Duodenal mucosa (tissue), 2 donors: ENCODE data around the gene BTBD19.
"Not testable (repeated sequence)": the region's sequence is repeated elsewhere in the genome, so short reads cannot be mapped to it uniquely, and the experiment has no call there.

Experiments used
- H3K27ac ChIP-seq: one replicate; pipeline ENCODE4 v1.7.0; 2013; ENCODE audit warnings: low read depth, low read length
- H3K27me3 ChIP-seq, 2 donors: one replicate each; pipeline ENCODE4 v1.7.0; 2013; ENCODE audit warnings: low read length in 2 of 2, control low read depth in 1 of 2; ENCODE audit not compliant: insufficient read depth in 2 of 2, control insufficient read depth in 1 of 2
- H3K36me3 ChIP-seq, 2 donors: one replicate each; pipeline ENCODE4 v1.7.0; 2013; ENCODE audit warnings: low read length in 2 of 2, control low read depth in 1 of 2; ENCODE audit not compliant: insufficient read depth in 2 of 2, control insufficient read depth in 1 of 2
- H3K4me1 ChIP-seq, 2 donors: one replicate each; pipeline ENCODE4 v1.7.0; 2013; ENCODE audit warnings: low read length in 2 of 2, control low read depth in 1 of 2; ENCODE audit not compliant: insufficient read depth in 2 of 2, control insufficient read depth in 1 of 2
- H3K4me3 ChIP-seq, 2 donors: one replicate each; pipeline ENCODE4 v1.7.0; 2013; ENCODE audit warnings: low read length in 2 of 2, low read depth in 1 of 2
- H3K9ac ChIP-seq, 2 donors: one replicate each; pipeline ENCODE4 v1.7.0; 2013; ENCODE audit warnings: low read length in 2 of 2, low read depth in 1 of 2
- H3K9me3 ChIP-seq, 2 donors: one replicate each; pipeline ENCODE4 v1.7.0; 2013; ENCODE audit warnings: low read length in 2 of 2, control low read depth in 1 of 2; ENCODE audit not compliant: control insufficient read depth in 1 of 2

Gene BTBD19

GRCh38 chr1:44788120-44788860, 20.0 kb upstream of the BTBD19 start, which contains the start of gene BEST4:
BEST4 (minus strand) TSS chr1:44788170; CDS start chr1:44787705, 465 bp downstream.
- H3K27ac ChIP-seq: no peak within 1 kb of the TSS
- no peak within 1 kb of the TSS for H3K4me3 ChIP-seq
- no peaks in the 10 kb centered on the region for H3K9me3 ChIP-seq
- H3K4me1 ChIP-seq: peaks cover 16 to 27% of the 10 kb centered on the region in 2 donors
- no peaks in the 10 kb centered on the region for H3K36me3 ChIP-seq
- H3K27me3 ChIP-seq: no peaks in the 10 kb centered on the region
- H3K9ac ChIP-seq: no peak within 1 kb of the TSS

GRCh38 chr1:44790968-44791801, 17.1 kb upstream of the BTBD19 start:
- Histone ChIP-seq H3K27ac (no peak overlapping the region), H3K36me3 (no peaks in the 10 kb centered on the region), H3K4me1 (peaks cover 4 to 10% of the 10 kb centered on the region in 2 donors), H3K9me3 (no peaks in the 10 kb centered on the region), H3K27me3 (no peaks in the 10 kb centered on the region), H3K4me3 (no peak overlapping the region), H3K9ac (no peak overlapping the region)

GRCh38 chr1:44792736-44793502, 15.4 kb upstream of the BTBD19 start:
- no peak overlapping the region for H3K27ac ChIP-seq
- no peaks in the 10 kb centered on the region for H3K27me3 ChIP-seq
- no peaks in the 10 kb centered on the region for H3K9me3 ChIP-seq
- no peak overlapping the region for H3K4me3 ChIP-seq
- H3K9ac ChIP-seq: no peak overlapping the region
- H3K4me1 ChIP-seq: peaks cover 0 to 4% of the 10 kb centered on the region in 2 donors
- no peaks in the 10 kb centered on the region for H3K36me3 ChIP-seq

GRCh38 chr1:44797886-44798285, 10.4 kb upstream of the BTBD19 start:
- not testable (repeated sequence) for H3K27ac ChIP-seq, H3K9me3 ChIP-seq, H3K36me3 ChIP-seq, H3K4me3 ChIP-seq, H3K9ac ChIP-seq, H3K27me3 ChIP-seq
- peaks cover 15 to 23% of the 10 kb centered on the region in 2 donors for H3K4me1 ChIP-seq

- H3K27ac ChIP-seq: no peak overlapping the region
- no peaks in the 10 kb centered on the region for H3K27me3 ChIP-seq
- H3K9ac ChIP-seq: no peak overlapping the region
- peaks cover 13% of the 10 kb centered on the region in 2 donors for H3K36me3 ChIP-seq
- no peaks in the 10 kb centered on the region for H3K9me3 ChIP-seq
- H3K4me1 ChIP-seq: peaks cover 18 to 23% of the 10 kb centered on the region in 2 donors
- H3K4me3 ChIP-seq: no peak overlapping the region
These were observed 9.6 kb upstream of the BTBD19 start for GRCh38 chr1:44798481-44799365.

GRCh38 chr1:44799770-44800584, 8.3 kb upstream of the BTBD19 start, which contains the start of gene PLK3:
PLK3 (plus strand) TSS chr1:44800377; CDS start chr1:44800464, 87 bp downstream.
- Histone ChIP-seq H3K4me3 (peak within 1 kb of the TSS; percentile 71 to 73), H3K36me3 (peaks cover 13 to 25% of the 10 kb centered on the region in 2 donors), H3K27ac (peak within 1 kb of the TSS; percentile 96), H3K27me3 (no peaks in the 10 kb centered on the region), H3K9ac (peak within 1 kb of the TSS; percentile 81 to 87), H3K4me1 (peaks cover 18 to 23% of the 10 kb centered on the region in 2 donors), H3K9me3 (no peaks in the 10 kb centered on the region)

- H3K36me3 ChIP-seq: peaks cover 18 to 35% of the 10 kb centered on the region in 2 donors
- H3K4me1 ChIP-seq: peaks cover 25 to 27% of the 10 kb centered on the region in 2 donors
- peak overlapping the region; percentile 31 for H3K27ac ChIP-seq
- H3K9ac ChIP-seq: peak overlapping the region; percentile 56 to 58
- no peaks in the 10 kb centered on the region for H3K9me3 ChIP-seq
- H3K27me3 ChIP-seq: no peaks in the 10 kb centered on the region
- peak overlapping the region; percentile 49 to 73 for H3K4me3 ChIP-seq
These were observed 6.6 kb upstream of the BTBD19 start for GRCh38 chr1:44801491-44802305.

GRCh38 chr1:44802306-44803061, 5.8 kb upstream of the BTBD19 start:
- peak overlapping the region; percentile 31 for H3K27ac ChIP-seq
- H3K9ac ChIP-seq: peak overlapping the region; percentile 56 to 58
- no peaks in the 10 kb centered on the region for H3K9me3 ChIP-seq
- peaks cover 18 to 35% of the 10 kb centered on the region in 2 donors for H3K36me3 ChIP-seq
- peaks cover 32 to 34% of the 10 kb centered on the region in 2 donors for H3K4me1 ChIP-seq
- no peaks in the 10 kb centered on the region for H3K27me3 ChIP-seq
- peak overlapping the region; percentile 49 to 73 for H3K4me3 ChIP-seq
